ENCODE measurements around the gene IL22RA2.
"Not testable (repeated sequence)": the region's sequence is repeated elsewhere in the genome, so short reads cannot be mapped to it uniquely, and the experiment has no call there.

IL22RA2 gene

GRCh38 chr6:137115658-137116057, 57.8 kb downstream of the IL22RA2 start:
- H3K4me3 ChIP-seq (ENCODE audit: low read depth, low read length), result no peak overlapping the region
- TF ChIP-seq, protein P1, sequence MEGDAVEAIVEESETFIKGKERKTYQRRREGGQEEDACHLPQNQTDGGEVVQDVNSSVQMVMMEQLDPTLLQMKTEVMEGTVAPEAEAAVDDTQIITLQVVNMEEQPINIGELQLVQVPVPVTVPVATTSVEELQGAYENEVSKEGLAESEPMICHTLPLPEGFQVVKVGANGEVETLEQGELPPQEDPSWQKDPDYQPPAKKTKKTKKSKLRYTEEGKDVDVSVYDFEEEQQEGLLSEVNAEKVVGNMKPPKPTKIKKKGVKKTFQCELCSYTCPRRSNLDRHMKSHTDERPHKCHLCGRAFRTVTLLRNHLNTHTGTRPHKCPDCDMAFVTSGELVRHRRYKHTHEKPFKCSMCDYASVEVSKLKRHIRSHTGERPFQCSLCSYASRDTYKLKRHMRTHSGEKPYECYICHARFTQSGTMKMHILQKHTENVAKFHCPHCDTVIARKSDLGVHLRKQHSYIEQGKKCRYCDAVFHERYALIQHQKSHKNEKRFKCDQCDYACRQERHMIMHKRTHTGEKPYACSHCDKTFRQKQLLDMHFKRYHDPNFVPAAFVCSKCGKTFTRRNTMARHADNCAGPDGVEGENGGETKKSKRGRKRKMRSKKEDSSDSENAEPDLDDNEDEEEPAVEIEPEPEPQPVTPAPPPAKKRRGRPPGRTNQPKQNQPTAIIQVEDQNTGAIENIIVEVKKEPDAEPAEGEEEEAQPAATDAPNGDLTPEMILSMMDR (IDR thresholded peaks at IDR 0.05; ENCODE audit: borderline replicate concordance, insufficient read depth, low read depth, low read length), result no peak

DNA sequence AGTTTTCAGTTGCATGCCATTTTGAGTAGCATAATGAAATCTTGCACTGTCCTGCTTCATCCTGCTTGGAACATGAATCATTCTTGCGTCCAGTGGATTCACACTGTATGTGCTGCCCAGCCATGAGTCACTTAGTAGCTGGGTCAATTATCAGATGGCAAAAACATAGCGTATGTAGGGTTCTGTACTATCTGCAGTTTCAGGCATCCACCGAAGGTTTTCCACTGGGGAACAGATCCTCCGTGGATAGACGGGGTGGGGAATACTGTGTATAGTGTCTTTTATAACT, 61.4 kb downstream of the IL22RA2 start:
- TF ChIP-seq, protein P1 (IDR thresholded peaks at IDR 0.05; ENCODE audit: borderline replicate concordance, insufficient read depth, low read depth, low read length), result no peak
- H3K4me3 ChIP-seq (ENCODE audit: low read depth, low read length), result no peak overlapping the region

DNA sequence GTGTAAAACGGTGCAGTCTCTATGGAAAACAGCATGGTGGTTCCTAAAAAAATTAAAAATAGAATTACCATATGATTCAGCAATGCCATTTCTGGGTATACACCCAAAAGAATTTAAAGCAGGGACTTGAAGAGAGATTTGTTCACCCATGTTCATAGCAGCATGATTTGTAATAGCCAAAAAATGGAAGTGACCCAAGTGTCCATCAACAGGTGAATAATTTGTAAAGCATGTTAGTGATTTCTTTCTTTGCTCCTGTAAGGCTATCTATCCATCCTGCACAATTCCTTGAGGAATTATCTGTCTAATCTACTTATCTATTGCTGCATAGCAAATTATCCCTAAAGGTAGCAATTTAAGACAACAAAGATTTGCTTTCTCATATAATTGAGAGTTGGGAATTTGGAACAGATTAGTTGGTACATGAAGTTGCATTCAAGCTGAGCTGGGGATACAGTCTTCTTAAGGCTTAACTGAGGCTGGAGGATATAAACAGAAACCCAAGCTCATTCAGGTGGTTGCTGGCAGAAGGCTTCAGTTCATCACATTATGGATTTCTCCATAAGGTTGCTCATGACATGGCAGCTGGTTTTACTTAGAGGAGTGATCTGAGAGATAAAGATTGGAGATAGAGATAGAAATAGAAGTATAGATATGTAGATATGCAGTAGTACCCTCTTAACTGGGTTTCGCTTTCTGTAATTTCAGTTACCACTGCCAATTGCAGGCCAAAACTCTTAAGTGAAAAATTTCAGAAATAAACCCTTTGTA, 62.0 kb downstream of the IL22RA2 start:
- TF ChIP-seq, protein P1 (IDR thresholded peaks at IDR 0.05; ENCODE audit: borderline replicate concordance, insufficient read depth, low read depth, low read length), result no peak
- no peak overlapping the region for H3K4me3 ChIP-seq (ENCODE audit: low read depth, low read length)

- TF ChIP-seq, protein P1 (IDR thresholded peaks at IDR 0.05; ENCODE audit: borderline replicate concordance, insufficient read depth, low read depth, low read length), result no peak
- no peak overlapping the region for H3K4me3 ChIP-seq (ENCODE audit: low read depth, low read length)
Observed at GRCh38 chr6:137107767-137108105, 65.7 kb downstream of the IL22RA2 start.

DNA sequence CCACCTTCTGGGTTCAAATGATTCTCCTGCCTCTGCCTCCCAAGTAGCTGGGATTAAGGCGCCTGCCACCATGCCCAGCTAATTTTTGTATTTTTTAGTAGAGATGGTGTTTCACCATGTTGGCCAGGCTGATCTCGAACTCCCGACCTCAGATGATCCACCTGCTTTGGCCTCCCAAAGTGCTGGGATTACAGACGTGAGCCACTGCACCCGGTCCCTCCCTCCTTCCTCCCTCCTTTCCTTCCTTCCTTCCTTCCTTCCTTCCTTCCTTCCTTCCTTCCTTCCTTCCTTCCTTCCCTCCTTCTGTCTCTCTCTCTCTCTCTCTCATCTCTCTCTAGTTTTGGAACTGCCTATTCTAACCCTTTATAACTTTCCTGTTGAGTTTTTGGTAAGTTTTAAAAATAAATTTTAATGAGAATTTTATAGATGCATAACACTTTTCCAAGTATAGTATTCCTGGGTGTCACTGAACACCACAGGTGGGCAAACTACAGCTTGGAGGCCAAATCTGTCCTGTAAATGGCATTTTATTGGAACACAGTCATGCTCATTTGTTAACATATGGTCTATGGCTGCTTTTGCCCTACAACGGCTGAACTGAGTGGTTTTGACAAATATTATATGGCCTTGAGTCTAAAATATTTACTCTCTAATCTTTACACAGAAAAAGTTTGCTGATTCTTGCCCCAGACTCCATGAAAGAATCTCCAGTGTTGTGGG, 66.2 kb downstream of the IL22RA2 start:
- H3K4me3 ChIP-seq (ENCODE audit: low read depth, low read length), result not testable (repeated sequence)

- H3K4me3 ChIP-seq (ENCODE audit: low read depth, low read length), result no peak overlapping the region
- TF ChIP-seq, protein P1 (IDR thresholded peaks at IDR 0.05; ENCODE audit: borderline replicate concordance, insufficient read depth, low read depth, low read length), result no peak
Observed at GRCh38 chr6:137106183-137106582, 67.3 kb downstream of the IL22RA2 start.

GRCh38 chr6:137105375-137105774, 68.1 kb downstream of the IL22RA2 start:
- TF ChIP-seq, protein P1 (IDR thresholded peaks at IDR 0.05; ENCODE audit: borderline replicate concordance, insufficient read depth, low read depth, low read length), result no peak
- H3K4me3 ChIP-seq (ENCODE audit: low read depth, low read length), result no peak overlapping the region

Measured in GM12875 (cell line).